OCI-LY7 (cell line): ENCODE data around the gene RFPL1. TPM values are rescaled to one million over a fixed set of nuclear protein-coding genes. Genes with fewer than 3 reads are reported as not detected.
"Not testable (repeated sequence)": the region's sequence is repeated elsewhere in the genome, so short reads cannot be mapped to it uniquely, and the experiment has no call there.

Experiments
- BruUV-seq: library from RNA; stranded (reverse); fragments of 400-500 nt; replicated peaks from 2 replicates; lab custom pipeline; 2021; lab: Mats Ljungman, UMichigan
- CTCF ChIA-PET: fragments of 300-600 bp; sonication (Branson Sonifier 250); formaldehyde crosslinking; loops from one replicate; lab custom pipeline; 2022; ENCODE audit warnings: antibody characterized with exemption; ENCODE audit not compliant: unreplicated experiment; lab: Charles Lee
- POLR2A ChIA-PET: fragments of 300-600 bp; sonication (Branson Sonifier 250); formaldehyde crosslinking; loops from one replicate; lab custom pipeline; 2022; ENCODE audit warnings: antibody characterized with exemption; lab: Charles Lee
- DNase-seq: peaks from one replicate; pipeline ENCODE4 v3.0.0-alpha.2; 2015; ENCODE audit warnings: low spot score
- H2AFZ ChIP-seq: fragments of 200-600 bp; sonication (generic), shearing (Covaris generic); 2 replicates; pipeline ENCODE4 v1.6.1; 2014; ENCODE audit warnings: mild to moderate bottlenecking, antibody characterized with exemption, low read length, moderate library complexity
- H3K27ac ChIP-seq: fragments of 200-600 bp; sonication (generic); 2 replicates; pipeline ENCODE4 v1.5.1; 2014; ENCODE audit warnings: mixed run types, low read depth, mild to moderate bottlenecking, moderate library complexity, low read length, inconsistent platforms; ENCODE audit not compliant: poor library complexity, severe bottlenecking
- H3K36me3 ChIP-seq: fragments of 200-600 bp; sonication (generic); 2 replicates; pipeline ENCODE4 v1.6.1; 2014; ENCODE audit warnings: mild to moderate bottlenecking, antibody characterized with exemption, low read length, moderate library complexity, mixed read lengths; ENCODE audit not compliant: insufficient read depth
- H3K4me1 ChIP-seq: fragments of 200-600 bp; sonication (generic); 2 replicates; pipeline ENCODE4 v1.5.1; 2014; ENCODE audit warnings: mild to moderate bottlenecking, low read length; ENCODE audit not compliant: insufficient read depth, poor library complexity, severe bottlenecking
- H3K4me2 ChIP-seq: fragments of 200-600 bp; sonication (generic); 2 replicates; pipeline ENCODE4 v1.6.1; 2014; ENCODE audit warnings: mild to moderate bottlenecking, low read length
- H3K4me3 ChIP-seq: fragments of 200-600 bp; sonication (generic); 2 replicates; pipeline ENCODE4 v1.5.1; 2014; ENCODE audit warnings: mild to moderate bottlenecking, low read depth, low read length; ENCODE audit not compliant: poor library complexity, severe bottlenecking
- H3K79me2 ChIP-seq: fragments of 200-600 bp; sonication (generic); 2 replicates; pipeline ENCODE4 v1.6.1; 2016; ENCODE audit warnings: low read depth, mild to moderate bottlenecking, low read length, moderate library complexity, mixed read lengths; ENCODE audit not compliant: insufficient read depth
- H3K9me2 ChIP-seq: fragments of 200-600 bp; sonication (generic); 2 replicates; pipeline ENCODE4 v1.6.1; 2016; ENCODE audit warnings: mild to moderate bottlenecking, low read length, mixed read lengths; ENCODE audit not compliant: insufficient read depth
- H3K9me3 ChIP-seq: fragments of 200-600 bp; sonication (generic); 2 replicates; pipeline ENCODE4 v1.6.1; 2014; ENCODE audit warnings: mild to moderate bottlenecking, mixed run types, low read length, mixed read lengths
- H4K20me1 ChIP-seq: fragments of 200-600 bp; sonication (generic); 2 replicates; pipeline ENCODE4 v1.6.1; 2014; ENCODE audit warnings: mild to moderate bottlenecking, antibody characterized with exemption, low read length, moderate library complexity, mixed read lengths; ENCODE audit not compliant: insufficient read depth
- CTCF ChIP-seq: fragments of 200-600 bp; sonication (generic); conservative IDR thresholded peaks from 2 replicates; pipeline ENCODE4 v1.5.1; 2014; ENCODE audit warnings: mild to moderate bottlenecking, antibody characterized with exemption, low read length, moderate library complexity, mixed read lengths
- EZH2phosphoT487 ChIP-seq: fragments of 200-600 bp; sonication (generic); IDR thresholded peaks from 2 replicates; pipeline ENCODE4 v1.6.1; 2018; ENCODE audit warnings: low read depth, borderline replicate concordance, mild to moderate bottlenecking, mixed run types, antibody characterized with exemption, low read length, moderate library complexity, mixed read lengths
- intact Hi-C: fragments of 100-400 bp; cut with micrococcal nuclease; formaldehyde crosslinking; loops from one replicate; pipeline ENCODE4 v1.10.0; 2022; ENCODE audit not compliant: unreplicated experiment
- total RNA-seq, 2 experiments: library from RNA; depleted of rRNA in 1 of 2; stranded (reverse); fragments of >200 nt in 1 of 2; shearing (Covaris generic) in 1 of 2; gene quantifications; 2 replicates each; pipeline ENCODE4 v1.2.3, GENCODE V29; 2014 to 2022

Gene RFPL1
- total RNA-seq, 2 experiments from 2014 or later: not detected

GRCh38 chr22:29408940-29409339, 29.4 kb upstream of the RFPL1 start:
- H3K4me3 ChIP-seq: peak overlapping the region; percentile 6
- DNase-seq: no peak
- peaks cover 33% of the 10 kb centered on the region for H3K4me1 ChIP-seq
- H3K79me2 ChIP-seq: no peaks in the 10 kb centered on the region
- H3K27ac ChIP-seq: no peak overlapping the region
- no peaks in the 10 kb centered on the region for H3K36me3 ChIP-seq
- TF ChIP-seq CTCF (no peak), EZH2phosphoT487 (no peak)
- peak overlapping the region; percentile 11; the same call in 1 of the 2 replicates for H2AFZ ChIP-seq
- peak overlapping the region; percentile 57 for H3K4me2 ChIP-seq
- no peaks in the 10 kb centered on the region for H3K9me2 ChIP-seq
- no peaks in the 10 kb centered on the region for H3K9me3 ChIP-seq
- ChIA-PET CTCF (no interaction called here), POLR2A (no interaction called here)
- no peaks in the 10 kb centered on the region for H4K20me1 ChIP-seq
- BruUV-seq: no TSS peak
- intact Hi-C loops: no loop called here

- peak overlapping the region; percentile 15 for H3K4me3 ChIP-seq
- POLR2A ChIA-PET: not testable (repeated sequence)
- H3K27ac ChIP-seq: peak overlapping the region; percentile 15
Measured at GRCh38 chr22:29411569-29412211, 26.7 kb upstream of the RFPL1 start.

GRCh38 chr22:29412772-29413171, 25.6 kb upstream of the RFPL1 start:
- H3K36me3 ChIP-seq, H3K79me2 ChIP-seq, H3K9me2 ChIP-seq, H2AFZ ChIP-seq, intact Hi-C loops, BruUV-seq, H3K4me3 ChIP-seq, H3K27ac ChIP-seq, POLR2A ChIA-PET, CTCF ChIA-PET, H4K20me1 ChIP-seq, H3K9me3 ChIP-seq, H3K4me2 ChIP-seq: not testable (repeated sequence)
- DNase-seq: peak; percentile 14
- TF ChIP-seq CTCF: peak; percentile 74
- H3K4me1 ChIP-seq: peaks cover 46% of the 10 kb centered on the region

More at GRCh38 chr22:29411569-29412211, 26.7 kb upstream of the RFPL1 start:
- CTCF ChIA-PET, BruUV-seq, intact Hi-C loops, H4K20me1 ChIP-seq, H2AFZ ChIP-seq, H3K9me2 ChIP-seq, H3K36me3 ChIP-seq, H3K9me3 ChIP-seq, H3K79me2 ChIP-seq: not testable (repeated sequence)
- DNase-seq: peak; percentile 69
- peaks cover 46% of the 10 kb centered on the region for H3K4me1 ChIP-seq
- peak overlapping the region; percentile 51 for H3K4me2 ChIP-seq

- BruUV-seq, CTCF ChIA-PET: not testable (repeated sequence)
- POLR2A ChIA-PET: interaction anchor here (0.7 kb wide), 1 partner anchor 109 kb away, joined by 3 read pairs; no protein-coding TSS in a partner anchor
Measured at GRCh38 chr22:29414951-29415591, 23.3 kb upstream of the RFPL1 start.

GRCh38 chr22:29418704-29419103, 19.7 kb upstream of the RFPL1 start:
- H3K4me1 ChIP-seq: peaks cover 34% of the 10 kb centered on the region
- H2AFZ ChIP-seq, H3K4me3 ChIP-seq, H3K27ac ChIP-seq, H3K9me3 ChIP-seq, H3K79me2 ChIP-seq, CTCF ChIA-PET, DNase-seq, H3K9me2 ChIP-seq, BruUV-seq, H3K4me2 ChIP-seq, intact Hi-C loops, H3K36me3 ChIP-seq, H4K20me1 ChIP-seq: not testable (repeated sequence)
- POLR2A ChIA-PET: interaction anchor here (0.6 kb wide), 1 partner anchor 1503 kb away, joined by 3 read pairs; no protein-coding TSS in a partner anchor

More at GRCh38 chr22:29414951-29415591, 23.3 kb upstream of the RFPL1 start:
- Histone ChIP-seq H3K4me3 (peak overlapping the region; percentile 47), H2AFZ (peak overlapping the region; percentile 69; the same call in 1 of the 2 replicates), H3K4me2 (peak overlapping the region; percentile 70), H3K4me1 (peaks cover 44% of the 10 kb centered on the region)
- H3K27ac ChIP-seq, H4K20me1 ChIP-seq, H3K36me3 ChIP-seq, H3K79me2 ChIP-seq, H3K9me2 ChIP-seq, H3K9me3 ChIP-seq, intact Hi-C loops: not testable (repeated sequence)
- DNase-seq: peak; percentile 49
